GM18870 (cell line): ENCODE measurements around the gene RASSF1.

Experiments
- ATAC-seq: cut with Tn5 transposase; IDR thresholded peaks from one replicate; pipeline ENCODE4 v1.9.1; 2021; ENCODE audit warnings: moderate library complexity; ENCODE audit not compliant: unreplicated experiment

The RASSF1 gene

GRCh38 chr3:50303013-50303815 lies 37.4 kb downstream of the RASSF1 start, which contains the start of gene HYAL1:
Gene HYAL1, minus strand, starts transcription at chr3:50303574. Its CDS starts 618 bp downstream, at chr3:50302956.
- ATAC-seq = no peak

GRCh38 chr3:50302095-50303012 lies 38.3 kb downstream of the RASSF1 start:
- ATAC-seq = no peak

- ATAC-seq = no peak
Measured at GRCh38 chr3:50300681-50301254, 39.9 kb downstream of the RASSF1 start.

- no peak for ATAC-seq
Measured at GRCh38 chr3:50299929-50300680, 40.5 kb downstream of the RASSF1 start.

GRCh38 chr3:50299638-50299928 lies 41.1 kb downstream of the RASSF1 start:
- ATAC-seq = no peak

GRCh38 chr3:50298836-50299637 lies 41.6 kb downstream of the RASSF1 start, which contains the start of the genes HYAL3 and NAA80:
Gene HYAL3, minus strand, starts transcription at chr3:50299405. Its CDS starts 3,803 bp downstream, at chr3:50295602.
Gene NAA80, minus strand, starts transcription at chr3:50299405. Its CDS starts 1,942 bp downstream, at chr3:50297463.
- ATAC-seq = peak; percentile 63

GRCh38 chr3:50297896-50298725 lies 42.5 kb downstream of the RASSF1 start:
- no peak for ATAC-seq

- ATAC-seq = no peak
Measured at GRCh38 chr3:50297384-50297775, 43.3 kb downstream of the RASSF1 start.

GRCh38 chr3:50296721-50297383 lies 43.8 kb downstream of the RASSF1 start:
- no peak for ATAC-seq

GRCh38 chr3:50295553-50296431 lies 44.8 kb downstream of the RASSF1 start:
- ATAC-seq = no peak

- no peak for ATAC-seq
Measured at GRCh38 chr3:50294492-50295403, 45.9 kb downstream of the RASSF1 start.

GRCh38 chr3:50294089-50294488 lies 46.5 kb downstream of the RASSF1 start:
- ATAC-seq = no peak

GRCh38 chr3:50293079-50293801 lies 47.4 kb downstream of the RASSF1 start:
- ATAC-seq = no peak

- ATAC-seq = peak; percentile 93
Measured at GRCh38 chr3:50292159-50293078, 48.2 kb downstream of the RASSF1 start, which contains the start of gene IFRD2. Gene IFRD2, minus strand, starts transcription at chr3:50292429. Its CDS starts 155 bp downstream, at chr3:50292274.
